Body of pancreas (tissue), 4 donors: ENCODE measurements around the gene ANKRD33B. TPM values are rescaled to one million over a fixed set of nuclear protein-coding genes. Genes with fewer than 3 reads are reported as not detected.

Experiments
- ATAC-seq: fragments of 150-250 bp; one replicate; pipeline ENCODE4 v1.9.1; 2016
- DNase-seq, 4 donors: peaks; one replicate each; pipeline ENCODE4 v3.0.0-alpha.2; 2019
- H3K27ac ChIP-seq, 4 donors: fragments of 200-600 bp; sonication (generic); 1 replicate in 3 of 4; 2 replicates in 1 of 4; pipeline versions ENCODE4 v1.5.1 to v1.6.1; 2016 to 2019; ENCODE audit warnings: mild to moderate bottlenecking in 1 of 4, mixed read lengths in 1 of 4, moderate library complexity in 1 of 4
- H3K27me3 ChIP-seq, 2 donors: fragments of 200-600 bp; sonication (generic); one replicate each; pipeline ENCODE4 v1.6.0; 2016; ENCODE audit warnings: mild to moderate bottlenecking in 1 of 2
- H3K36me3 ChIP-seq, 2 donors: fragments of 200-600 bp; sonication (generic); replicated peaks in 1 of 2; 2 replicates each; pipeline ENCODE4 v1.5.1; 2016; ENCODE audit warnings: low read depth in 2 of 2; ENCODE audit not compliant: insufficient read depth in 1 of 2
- H3K4me1 ChIP-seq: fragments of 200-600 bp; sonication (generic); one replicate; pipeline ENCODE4 v1.6.0; 2016
- H3K4me3 ChIP-seq, 2 donors: fragments of 200-600 bp; sonication (generic); 1 replicate in 1 of 2; 2 replicates in 1 of 2; pipeline ENCODE4 v1.5.1; 2016 to 2019
- H3K9me3 ChIP-seq, 3 donors: fragments of 200-600 bp; sonication (generic); 1 replicate in 2 of 3; 2 replicates in 1 of 3; pipeline ENCODE4 v1.5.1; 2016
- CTCF ChIP-seq, 7 experiments: fragments of 450-650 bp in 4 of 7; fragments of 200-600 bp in 3 of 7; sonication (generic) in 3 of 7; IDR thresholded peaks; one replicate each; pipeline ENCODE4 v1.5.1; 2016 to 2019; ENCODE audit warnings: antibody characterized with exemption in 7 of 7
- POLR2A ChIP-seq, 3 donors: fragments of 450-650 bp; IDR thresholded peaks; one replicate each; pipeline ENCODE4 v1.6.1; 2016; ENCODE audit warnings: antibody characterized with exemption in 3 of 3, mild to moderate bottlenecking in 2 of 3
- WGBS, 2 donors: methylation state at CpG; one replicate each; pipeline ENCODE4 v1.1.5; 2017; 5-methylcytosine and 5-hydroxymethylcytosine counted together
- intact Hi-C: fragments of 100-400 bp; cut with DNase I; formaldehyde crosslinking; loops from one replicate; pipeline ENCODE4 v1.15.1; 2023
- total RNA-seq, 2 donors: library from RNA; depleted of rRNA; stranded (reverse); fragments of >200 nt; gene quantifications; one replicate each; pipeline ENCODE4 v1.1.0, GENCODE V29; 2016

ANKRD33B gene
- total RNA-seq, 2 donors from 2014 or later = 2.3 to 3.9 TPM

DNA sequence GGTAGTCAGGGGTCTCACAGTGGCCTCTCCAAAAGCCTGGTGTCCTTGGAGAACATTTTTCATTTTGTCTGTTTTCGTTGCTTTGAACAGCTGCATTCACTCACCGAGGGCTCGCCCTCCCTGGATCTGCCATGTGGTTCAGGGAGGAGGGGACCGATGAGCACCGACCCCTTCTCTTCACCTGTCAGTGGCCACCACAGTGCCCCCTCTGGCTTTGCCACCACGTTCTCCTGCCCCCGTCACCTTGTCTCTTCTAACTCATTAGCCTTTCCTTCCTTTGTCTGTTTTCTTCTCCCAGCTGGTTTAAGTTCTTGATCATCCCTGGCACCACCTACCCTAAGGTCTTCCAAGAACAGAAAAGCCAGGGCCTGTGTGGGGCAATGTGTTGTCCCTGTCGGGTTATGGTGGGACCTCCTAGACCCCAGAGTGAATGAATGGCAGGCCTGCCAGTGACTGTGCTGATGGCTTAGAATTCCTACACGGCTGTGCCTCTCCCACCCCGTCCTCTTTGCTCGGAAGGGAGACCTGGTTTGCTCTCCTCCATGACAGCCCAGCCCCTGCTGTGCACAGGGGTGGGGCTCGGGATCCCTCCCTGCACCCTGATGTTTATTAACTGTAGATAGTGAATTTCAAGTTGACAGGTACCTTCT lies 90.0 kb downstream of the ANKRD33B start:
- intact Hi-C loops = no loop called here
- Histone ChIP-seq H3K36me3 (no peaks in the 10 kb centered on the region), H3K4me1 (no peaks in the 10 kb centered on the region), H3K9me3 (no peaks in the 10 kb centered on the region), H3K27me3 (no peaks in the 10 kb centered on the region), H3K4me3 (no peak overlapping the region), H3K27ac (no peak overlapping the region)
- ATAC-seq (no peak), DNase-seq (peak in 1 of 4 donors; percentile 0)
- TF ChIP-seq POLR2A (IDR thresholded peaks at IDR 0.05) (no peak), CTCF (IDR thresholded peaks at IDR 0.05) (no peak)
- whole genome bisulfite sequencing, 2 donors = 74 to 79% methylated on average over 12 of the region's 12 CpGs

DNA sequence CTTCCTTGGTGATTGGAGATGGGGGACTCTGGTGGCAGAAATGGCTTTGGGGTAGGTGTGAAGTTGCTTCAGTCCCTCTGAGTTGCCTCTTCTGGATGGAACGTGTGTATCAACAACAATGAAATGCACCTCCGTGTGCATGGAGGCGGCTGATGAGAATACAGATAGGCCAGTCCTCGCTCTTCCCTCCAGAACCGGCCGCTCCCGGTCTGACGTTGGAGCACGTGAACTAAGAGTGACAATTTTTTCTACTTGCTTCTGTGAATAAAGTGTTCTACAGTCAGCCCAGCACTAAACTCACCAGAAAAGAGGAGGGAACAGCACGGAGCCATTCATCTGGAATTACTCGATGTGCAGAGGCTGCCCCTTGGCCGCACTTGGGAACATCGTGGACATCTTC lies 90.7 kb downstream of the ANKRD33B start:
- TF ChIP-seq CTCF (IDR thresholded peaks at IDR 0.05) (no peak), POLR2A (IDR thresholded peaks at IDR 0.05) (no peak)
- no peak for ATAC-seq
- Histone ChIP-seq H3K27me3 (no peaks in the 10 kb centered on the region), H3K9me3 (no peaks in the 10 kb centered on the region), H3K4me3 (no peak overlapping the region), H3K4me1 (no peaks in the 10 kb centered on the region), H3K27ac (no peak overlapping the region), H3K36me3 (no peaks in the 10 kb centered on the region)
- WGBS, 2 donors = 92 to 93% methylated on average over 13 of the region's 13 CpGs
- intact Hi-C loops = no loop called here
- DNase-seq = peak in 1 of 4 donors; percentile 0

DNA sequence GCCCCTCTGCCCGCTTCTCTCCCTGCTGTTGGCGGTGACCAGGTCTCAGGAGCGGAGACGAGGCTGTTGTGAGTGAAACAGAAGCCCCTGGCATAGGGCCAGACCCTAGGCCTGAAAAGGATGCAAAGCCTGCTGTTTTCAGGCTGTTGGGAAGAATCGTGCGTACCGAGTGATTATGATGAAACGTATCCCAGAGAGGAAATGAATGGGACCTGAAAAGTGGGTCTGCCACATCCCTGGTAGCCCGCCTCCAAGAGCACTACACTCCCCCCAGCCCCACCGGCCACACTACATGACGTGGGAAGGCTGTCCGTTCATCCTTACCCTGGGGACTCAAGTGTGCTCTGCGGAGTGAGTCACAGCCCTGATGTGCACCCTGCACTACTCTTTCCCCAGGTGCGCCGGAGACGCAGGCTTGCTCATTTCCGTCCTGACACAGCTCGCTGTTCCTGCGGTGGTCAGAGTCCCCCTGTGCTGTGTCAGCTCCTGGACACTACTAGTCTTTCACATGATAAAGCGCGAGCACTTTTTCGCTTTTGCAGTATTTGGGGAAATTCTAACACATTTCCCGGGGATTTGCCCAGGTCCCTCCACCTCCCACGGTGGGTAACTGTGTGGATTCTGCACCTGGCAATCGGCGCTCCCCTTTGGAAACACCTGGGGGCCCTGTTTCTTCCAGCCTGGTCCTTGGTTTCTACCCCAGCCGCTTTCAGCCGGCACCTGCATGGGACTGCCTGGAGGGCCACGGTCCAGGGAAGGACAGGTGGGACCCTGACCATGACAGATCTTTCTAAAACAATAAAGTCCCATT lies 91.5 kb downstream of the ANKRD33B start:
- Histone ChIP-seq H3K27me3 (no peaks in the 10 kb centered on the region), H3K27ac (no peak overlapping the region), H3K4me1 (no peaks in the 10 kb centered on the region), H3K9me3 (no peaks in the 10 kb centered on the region), H3K36me3 (no peaks in the 10 kb centered on the region), H3K4me3 (no peak overlapping the region)
- DNase-seq = peak in 1 of 4 donors; percentile 1
- TF ChIP-seq CTCF (IDR thresholded peaks at IDR 0.05) (no peak), POLR2A (IDR thresholded peaks at IDR 0.05) (no peak)
- intact Hi-C loops = no loop called here
- 81 to 83% methylated on average over 27 to 29 of the region's 29 CpGs for WGBS, 2 donors
- no peak for ATAC-seq

- no peaks in the 10 kb centered on the region for H3K4me1 ChIP-seq
- H3K27me3 ChIP-seq = no peaks in the 10 kb centered on the region
- no peaks in the 10 kb centered on the region for H3K9me3 ChIP-seq
- 73 to 77% methylated on average over 17 to 18 of the region's 18 CpGs for WGBS, 2 donors
- intact Hi-C loops = no loop called here
- TF ChIP-seq POLR2A (IDR thresholded peaks at IDR 0.05) (no peak), CTCF (IDR thresholded peaks at IDR 0.05) (no peak)
- DNase-seq = peak in 2 of 4 donors; percentile 1 to 6
- H3K27ac ChIP-seq = no peak overlapping the region
- no peaks in the 10 kb centered on the region for H3K36me3 ChIP-seq
- ATAC-seq = no peak
- no peak overlapping the region for H3K4me3 ChIP-seq
These were observed 92.3 kb downstream of the ANKRD33B start for GRCh38 chr5:10655972-10656830.
